K562 (cell line): ENCODE results near the gene MOK. TPM values are rescaled to one million over a fixed set of nuclear protein-coding genes. Genes with fewer than 3 reads are reported as not detected.
A peak's percentile ranks its signal among the peaks of the same experiment; 100 is the strongest.

ENCODE experiments used
- ATF7 ChIP-seq: fragments of 450-650 bp; IDR thresholded peaks from 2 replicates; pipeline ENCODE4 v1.7.1; 2014; ENCODE audit warnings: mild to moderate bottlenecking, moderate library complexity
- DACH1 ChIP-seq: fragments of 450-650 bp; IDR thresholded peaks from 2 replicates; pipeline ENCODE4 v1.6.1; 2018; ENCODE audit not compliant: partially characterized antibody
- DDX20 ChIP-seq: fragments of 450-650 bp; IDR thresholded peaks from 2 replicates; pipeline ENCODE4 v1.6.1; 2016; ENCODE audit warnings: missing genetic modification characterization, low read depth, mild to moderate bottlenecking, missing compliant biosample characterization, moderate library complexity
- DIDO1 ChIP-seq: fragments of 450-650 bp; IDR thresholded peaks from 2 replicates; pipeline ENCODE4 v1.6.1; 2016; ENCODE audit warnings: low read depth, missing biosample characterization, missing genetic modification characterization
- FOXO4 ChIP-seq: fragments of 450-650 bp; formaldehyde crosslinking; IDR thresholded peaks from 2 replicates; pipeline ENCODE4 v1.4.0; 2020; ENCODE audit warnings: mild to moderate bottlenecking, moderate library complexity
- HDAC2 ChIP-seq: fragments of 450-650 bp; IDR thresholded peaks from 2 replicates; pipeline ENCODE4 v1.6.1; 2016; ENCODE audit warnings: mild to moderate bottlenecking
- HDAC6 ChIP-seq: IDR thresholded peaks from 2 replicates; pipeline ENCODE4 v1.6.1; 2012; ENCODE audit warnings: low read depth, mild to moderate bottlenecking, control low read depth, inconsistent platforms, low read length, moderate library complexity
- HNRNPH1 ChIP-seq: fragments of 200-400 bp; formaldehyde crosslinking; optimal IDR thresholded peaks from 2 replicates; pipeline ENCODE3; 2017; ENCODE audit warnings: low read depth, mild to moderate bottlenecking, low read length, moderate library complexity
- KAT8 ChIP-seq: fragments of 450-650 bp; IDR thresholded peaks from 2 replicates; pipeline ENCODE4 v1.6.1; 2016; ENCODE audit warnings: low read depth, mild to moderate bottlenecking
- LEF1 ChIP-seq: fragments of 450-650 bp; IDR thresholded peaks from 2 replicates; pipeline ENCODE4 v1.6.1; 2016; ENCODE audit warnings: mild to moderate bottlenecking
- MCM7 ChIP-seq, 2 experiments: fragments of 450-650 bp; IDR thresholded peaks; 2 replicates each; pipeline ENCODE4 v1.6.1; 2016 to 2018
- MEIS2 ChIP-seq: fragments of 450-650 bp; IDR thresholded peaks from 2 replicates; pipeline ENCODE4 v1.6.1; 2014; ENCODE audit warnings: mild to moderate bottlenecking; ENCODE audit not compliant: partially characterized antibody
- MTF1 ChIP-seq: fragments of 250-450 bp; sonication (Bioruptor Pico); IDR thresholded peaks from 2 replicates; pipeline ENCODE4 v1.9.0; 2021; ENCODE audit warnings: moderate library complexity, mild to moderate bottlenecking, inconsistent platforms, borderline replicate concordance
- NELFE ChIP-seq: IDR thresholded peaks from 2 replicates; pipeline ENCODE4 v1.6.1; 2011; ENCODE audit warnings: mild to moderate bottlenecking; ENCODE audit not compliant: insufficient read depth, insufficient read length
- OTX1 ChIP-seq: fragments of 450-650 bp; formaldehyde crosslinking; IDR thresholded peaks from 2 replicates; pipeline ENCODE4 v1.4.0; 2022; ENCODE audit warnings: mild to moderate bottlenecking
- PTTG1 ChIP-seq: fragments of 450-650 bp; IDR thresholded peaks from 2 replicates; pipeline ENCODE4 v1.6.1; 2016; ENCODE audit warnings: low read depth, mild to moderate bottlenecking, missing genetic modification characterization, missing compliant biosample characterization
- TCFL5 ChIP-seq: fragments of 250-450 bp; sonication (Bioruptor Pico); conservative IDR thresholded peaks from 2 replicates; pipeline ENCODE4 v1.6.1; 2021; ENCODE audit warnings: mild to moderate bottlenecking, moderate library complexity, matching md5 sums
- XRCC3 ChIP-seq: fragments of 450-650 bp; IDR thresholded peaks from 2 replicates; pipeline ENCODE4 v1.6.1; 2017; ENCODE audit warnings: mild to moderate bottlenecking, moderate library complexity
- ZBTB12 ChIP-seq: fragments of 250-450 bp; sonication (Bioruptor Pico); IDR thresholded peaks from 2 replicates; pipeline ENCODE4 v1.4.0; 2020
- ZNF12 ChIP-seq: sonication (generic); formaldehyde crosslinking; IDR thresholded peaks from 2 replicates; pipeline ENCODE4 v1.4.0; 2020; ENCODE audit warnings: mild to moderate bottlenecking, missing genetic modification reagents
- ZNF174 ChIP-seq: fragments of 250-450 bp; sonication (Bioruptor Pico); IDR thresholded peaks from 2 replicates; pipeline ENCODE4 v1.4.0; 2020; ENCODE audit warnings: mild to moderate bottlenecking
- ZNF311 ChIP-seq: fragments of 250-450 bp; sonication (Bioruptor Pico); IDR thresholded peaks from 2 replicates; pipeline ENCODE4 v1.4.0; 2020; ENCODE audit warnings: mild to moderate bottlenecking, moderate library complexity
- ZNF398 ChIP-seq: fragments of 250-450 bp; sonication (Bioruptor Pico); IDR thresholded peaks from 2 replicates; pipeline ENCODE4 v1.8.0; 2021; ENCODE audit warnings: moderate library complexity, mild to moderate bottlenecking, inconsistent platforms
- ZNF561 ChIP-seq: fragments of 450-650 bp; formaldehyde crosslinking; conservative IDR thresholded peaks from 2 replicates; pipeline ENCODE4 v1.4.0; 2020; ENCODE audit warnings: mild to moderate bottlenecking, moderate library complexity
- ZNF57 ChIP-seq: fragments of 450-650 bp; formaldehyde crosslinking; IDR thresholded peaks from 2 replicates; pipeline ENCODE4 v1.4.0; 2020; ENCODE audit warnings: mild to moderate bottlenecking, moderate library complexity
- ZNF644 ChIP-seq: fragments of 200-800 bp; sonication (Bioruptor generic); IDR thresholded peaks from 2 replicates; pipeline ENCODE4 v1.6.1; 2016; ENCODE audit warnings: low read depth, missing genetic modification characterization, missing compliant biosample characterization
- ZNF668 ChIP-seq: fragments of 250-450 bp; sonication (Bioruptor Pico); IDR thresholded peaks from 2 replicates; pipeline ENCODE4 v1.8.0; 2022; ENCODE audit warnings: mild to moderate bottlenecking, inconsistent platforms
- ZNF785 ChIP-seq: fragments of 250-450 bp; sonication (Bioruptor Pico); IDR thresholded peaks from 2 replicates; pipeline ENCODE4 v1.4.0; 2020; ENCODE audit warnings: mild to moderate bottlenecking
- polyA plus RNA-seq, 8 experiments: library from polyadenylated mRNA; depleted of rRNA in 4 of 8; stranded (reverse) in 5 of 8; unstranded in 3 of 8; fragments of >200 nt; fragmentation: Nextera tagmentation in 2 of 8; fragmentation: Illumina TruSeq in 1 of 8; extraction: Ambion mirVana in 2 of 8; extraction: Trizol in 1 of 8; gene quantifications; 2 replicates each; pipeline versions ENCODE4 v1.2.1 to v1.2.3, GENCODE V29; 2011 to 2014; ENCODE audit warnings: inconsistent platforms in 1 of 8, missing spikeins in 1 of 8
- total RNA-seq, 7 experiments: library from RNA; depleted of rRNA in 6 of 7; stranded (reverse); fragments of >200 nt in 6 of 7; fragmentation: Illumina TruSeq in 2 of 7; extraction: Trizol in 2 of 7; gene quantifications; 2 replicates each; pipeline versions ENCODE4 v1.2.1 to v1.2.3, GENCODE V29; 2011 to 2021; ENCODE audit warnings: low replicate concordance in 1 of 7

Gene MOK
- total and polyA plus RNA-seq, 9 of the 15 experiments (the other 6 are each of a cell fraction or from before 2014, with no cell fraction given): 1.3 to 8.4 (median 5.3) TPM

GRCh38 chr14:102316743-102317563 lies 12.0 kb upstream of the MOK start (continued):
- no peak for TF ChIP-seq HNRNPH1
- no peak for TF ChIP-seq ZNF398 (CRISPR knock-in tag)
- TF ChIP-seq DIDO1 (tag): no peak
- no peak for TF ChIP-seq HDAC2
- no peak for TF ChIP-seq ZBTB12 (CRISPR knock-in tag)
- TF ChIP-seq DACH1: no peak
- TF ChIP-seq ZNF57 (CRISPR knock-in tag): no peak
- peak; percentile 77 for TF ChIP-seq ATF7
- no peak for TF ChIP-seq KAT8
- TF ChIP-seq XRCC3: no peak
- TF ChIP-seq ZNF311 (CRISPR knock-in tag): no peak
- no peak for TF ChIP-seq TCFL5 (CRISPR knock-in tag)
- TF ChIP-seq MCM7 (IDR thresholded peaks at IDR 0.05): no peak
- no peak for TF ChIP-seq PTTG1 (tag)
- TF ChIP-seq NELFE: no peak
- no peak for TF ChIP-seq LEF1
- no peak for TF ChIP-seq ZNF668 (CRISPR knock-in tag)
- TF ChIP-seq OTX1 (CRISPR knock-in tag): no peak
- TF ChIP-seq HDAC6: no peak
- TF ChIP-seq ZNF785: no peak
- TF ChIP-seq FOXO4 (CRISPR knock-in tag): no peak
- no peak for TF ChIP-seq MTF1
- no peak for TF ChIP-seq ZNF561 (CRISPR knock-in tag)
- TF ChIP-seq ZNF174 (CRISPR knock-in tag): no peak
- no peak for TF ChIP-seq ZNF644
- no peak for TF ChIP-seq DDX20 (tag)
- TF ChIP-seq MEIS2: no peak
- TF ChIP-seq ZNF12 (CRISPR knock-in tag): peak; percentile 67; the same call in 1 of the 2 replicates
